ENCODE measurements around the gene ARHGAP12.

ARHGAP12 gene

GRCh38 chr10:31961277-31962074 is 32.8 kb upstream of the ARHGAP12 start:
- Histone ChIP-seq H3K79me2 (ENCODE audit: insufficient read depth, low read depth) (no peaks in the 10 kb centered on the region), H3K36me3 (ENCODE audit: insufficient read depth) (no peaks in the 10 kb centered on the region), H3K27ac (no peak overlapping the region), H2AFZ (ENCODE audit: low read depth) (no peak overlapping the region), H3K9ac (no peak overlapping the region), H4K20me1 (ENCODE audit: insufficient read depth) (no peaks in the 10 kb centered on the region), H3K4me3 (IDR thresholded peaks at IDR 0.05; ENCODE audit: insufficient read depth, low read depth, low read length) (no peak overlapping the region), H3K27me3 (ENCODE audit: insufficient read depth, low read depth) (no peaks in the 10 kb centered on the region), H3K4me1 (ENCODE audit: low read depth, poor library complexity, severe bottlenecking) (no peaks in the 10 kb centered on the region), H3K4me2 (no peak overlapping the region)
- TF ChIP-seq CTCF (conservative IDR thresholded peaks at IDR 0.05; ENCODE audit: low read depth, low read length): no peak

GRCh38 chr10:31959461-31960173 is 31.0 kb upstream of the ARHGAP12 start:
- no peak overlapping the region for H2AFZ ChIP-seq (ENCODE audit: low read depth)
- H3K79me2 ChIP-seq (ENCODE audit: insufficient read depth, low read depth): no peaks in the 10 kb centered on the region
- H3K4me1 ChIP-seq (ENCODE audit: low read depth, poor library complexity, severe bottlenecking): no peaks in the 10 kb centered on the region
- no peak overlapping the region for H3K27ac ChIP-seq
- H3K9ac ChIP-seq: no peak overlapping the region
- no peaks in the 10 kb centered on the region for H3K36me3 ChIP-seq (ENCODE audit: insufficient read depth)
- TF ChIP-seq CTCF (conservative IDR thresholded peaks at IDR 0.05; ENCODE audit: low read depth, low read length): no peak
- H3K27me3 ChIP-seq (ENCODE audit: insufficient read depth, low read depth): no peaks in the 10 kb centered on the region
- no peaks in the 10 kb centered on the region for H4K20me1 ChIP-seq (ENCODE audit: insufficient read depth)
- no peak overlapping the region for H3K4me3 ChIP-seq (IDR thresholded peaks at IDR 0.05; ENCODE audit: insufficient read depth, low read depth, low read length)
- no peak overlapping the region for H3K4me2 ChIP-seq

- no peak overlapping the region for H3K4me2 ChIP-seq
- H3K36me3 ChIP-seq (ENCODE audit: insufficient read depth): no peaks in the 10 kb centered on the region
- H4K20me1 ChIP-seq (ENCODE audit: insufficient read depth): no peaks in the 10 kb centered on the region
- no peaks in the 10 kb centered on the region for H3K27me3 ChIP-seq (ENCODE audit: insufficient read depth, low read depth)
- H3K27ac ChIP-seq: no peak overlapping the region
- no peak overlapping the region for H2AFZ ChIP-seq (ENCODE audit: low read depth)
- TF ChIP-seq CTCF (conservative IDR thresholded peaks at IDR 0.05; ENCODE audit: low read depth, low read length): no peak
- H3K9ac ChIP-seq: no peak overlapping the region
- no peak overlapping the region for H3K4me3 ChIP-seq (IDR thresholded peaks at IDR 0.05; ENCODE audit: insufficient read depth, low read depth, low read length)
- no peaks in the 10 kb centered on the region for H3K79me2 ChIP-seq (ENCODE audit: insufficient read depth, low read depth)
- H3K4me1 ChIP-seq (ENCODE audit: low read depth, poor library complexity, severe bottlenecking): no peaks in the 10 kb centered on the region
Observed at GRCh38 chr10:31958856-31959255, 30.2 kb upstream of the ARHGAP12 start.

- Histone ChIP-seq H3K36me3 (ENCODE audit: insufficient read depth) (no peaks in the 10 kb centered on the region), H3K27me3 (ENCODE audit: insufficient read depth, low read depth) (no peaks in the 10 kb centered on the region), H3K4me2 (no peak overlapping the region), H2AFZ (ENCODE audit: low read depth) (no peak overlapping the region), H3K4me1 (ENCODE audit: low read depth, poor library complexity, severe bottlenecking) (no peaks in the 10 kb centered on the region), H3K79me2 (ENCODE audit: insufficient read depth, low read depth) (no peaks in the 10 kb centered on the region), H3K4me3 (IDR thresholded peaks at IDR 0.05; ENCODE audit: insufficient read depth, low read depth, low read length) (no peak overlapping the region), H3K27ac (no peak overlapping the region), H3K9ac (no peak overlapping the region), H4K20me1 (ENCODE audit: insufficient read depth) (no peaks in the 10 kb centered on the region)
- TF ChIP-seq CTCF (conservative IDR thresholded peaks at IDR 0.05; ENCODE audit: low read depth, low read length): no peak
Observed at GRCh38 chr10:31956200-31956946, 27.7 kb upstream of the ARHGAP12 start.

All from KMS-11 (cell line).